A204.1 (cell line): ENCODE data around the gene SLX1A.
A peak's percentile ranks its signal among the peaks of the same experiment; 100 is the strongest.
"Not testable (repeated sequence)": the region's sequence is repeated elsewhere in the genome, so short reads cannot be mapped to it uniquely, and the experiment has no call there.

Source experiments
- FAIRE-seq: peaks from 2 replicates; lab custom pipeline; 2012; peaks lifted over from hg19 to GRCh38; lab: Jason Lieb, UNC

The SLX1A gene

DNA sequence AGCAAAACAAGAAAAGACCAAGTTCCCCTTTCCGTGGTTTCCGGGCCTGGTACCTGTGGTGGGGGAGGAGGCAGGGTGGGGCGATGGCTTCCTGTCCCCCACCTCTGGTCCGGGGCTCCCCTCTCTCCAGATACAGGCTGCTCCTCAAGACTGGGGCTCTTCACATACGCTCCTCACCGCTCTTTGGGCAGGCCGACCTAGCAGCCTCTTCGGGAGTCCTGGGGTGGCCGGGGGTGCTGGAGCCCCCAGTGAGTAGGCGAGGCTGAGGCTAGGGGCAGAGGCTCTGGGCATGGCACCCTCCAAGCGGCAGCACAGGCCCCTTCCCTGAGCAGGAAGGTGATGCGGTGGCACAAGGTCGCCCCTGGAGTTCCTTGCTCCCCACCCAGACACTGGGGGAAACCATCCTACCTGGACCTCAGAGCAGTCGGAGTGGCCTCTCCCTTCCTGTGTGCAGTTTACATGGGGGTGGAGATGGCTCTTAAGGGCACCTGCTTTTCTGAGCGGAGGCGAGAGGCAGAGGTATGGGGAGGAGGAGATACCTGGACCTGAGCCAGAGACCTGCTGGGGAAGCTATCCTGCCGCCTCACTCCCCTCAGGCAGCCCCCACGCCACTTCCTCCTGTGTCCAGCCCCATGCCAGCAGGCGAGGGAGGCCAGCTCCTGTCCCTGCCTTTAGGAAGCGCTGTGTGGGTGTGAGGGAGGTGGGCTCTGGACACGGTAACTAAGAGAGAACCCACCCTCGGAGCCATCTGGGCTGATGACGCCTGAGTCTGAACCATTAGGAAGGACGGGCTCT is 9.4 kb upstream of the SLX1A start:
- no peak for FAIRE-seq

DNA sequence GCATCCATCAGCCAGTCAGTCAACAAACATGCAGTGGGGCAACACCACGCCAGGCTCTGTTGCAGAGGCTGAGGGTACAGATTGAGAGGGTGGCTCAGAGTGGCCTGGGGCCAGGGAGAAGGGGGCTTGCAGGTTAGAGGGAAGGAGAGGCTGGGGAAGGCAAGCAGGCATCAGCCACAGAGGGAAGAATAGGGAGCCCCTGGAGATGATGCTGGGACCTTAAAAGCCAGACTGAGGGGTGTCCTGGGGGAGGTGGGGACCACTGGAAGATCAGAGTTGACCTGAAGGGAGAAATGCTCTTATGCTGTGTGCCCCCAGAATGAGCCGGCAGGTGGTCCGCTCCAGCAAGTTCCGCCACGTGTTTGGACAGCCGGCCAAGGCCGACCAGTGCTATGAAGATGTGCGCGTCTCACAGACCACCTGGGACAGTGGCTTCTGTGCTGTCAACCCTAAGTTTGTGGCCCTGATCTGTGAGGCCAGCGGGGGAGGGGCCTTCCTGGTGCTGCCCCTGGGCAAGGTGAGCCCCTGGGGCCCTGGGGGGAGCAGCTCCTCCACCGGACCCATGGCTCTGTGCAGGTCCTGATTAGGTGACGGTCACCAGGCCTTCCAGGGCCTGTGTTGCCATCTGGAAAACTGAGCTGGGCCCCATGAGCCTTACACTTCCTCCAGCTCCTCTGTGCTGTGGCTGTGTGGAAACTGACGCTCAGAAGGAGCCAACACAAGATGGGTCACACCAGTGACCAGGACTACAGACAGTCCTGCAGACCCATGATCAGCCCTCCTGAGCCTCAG is 8.6 kb upstream of the SLX1A start:
- no peak for FAIRE-seq

DNA sequence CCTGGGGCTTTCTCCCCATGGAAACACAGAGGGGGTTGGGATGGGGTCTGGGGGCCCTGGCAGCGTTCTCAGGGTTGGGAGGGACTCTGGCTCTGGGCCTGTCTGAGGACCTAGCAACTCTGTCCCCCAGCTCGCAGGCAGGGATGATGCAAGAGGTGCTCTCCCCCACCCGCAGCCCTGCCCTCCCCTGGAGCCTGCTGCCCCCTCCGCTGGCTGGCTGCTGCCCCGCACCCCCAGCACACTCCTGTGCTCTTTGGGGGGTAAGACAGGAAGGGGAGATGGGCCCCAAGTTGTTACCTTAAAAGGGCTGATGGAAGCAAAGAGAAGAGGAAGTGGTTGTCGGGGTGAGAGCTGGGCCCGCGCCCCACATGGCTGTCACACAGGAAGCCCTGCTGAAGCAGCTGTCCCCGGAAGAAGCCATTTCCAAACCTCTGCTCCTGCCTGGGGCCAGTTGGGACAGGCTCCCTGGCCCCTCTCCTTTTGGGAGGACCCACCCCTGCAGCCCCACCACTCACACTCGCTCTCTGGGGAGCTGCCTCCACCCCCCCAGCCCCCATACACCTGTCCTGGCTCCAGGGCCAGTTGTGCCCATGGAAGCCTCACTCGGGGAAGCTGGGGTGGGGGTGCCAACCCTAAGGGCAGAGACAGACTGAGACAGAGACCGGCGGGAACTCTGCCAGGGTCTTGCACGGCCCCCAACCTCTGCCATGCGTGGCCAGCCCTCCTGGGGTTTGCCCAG is 7.8 kb upstream of the SLX1A start:
- FAIRE-seq, result no peak

DNA sequence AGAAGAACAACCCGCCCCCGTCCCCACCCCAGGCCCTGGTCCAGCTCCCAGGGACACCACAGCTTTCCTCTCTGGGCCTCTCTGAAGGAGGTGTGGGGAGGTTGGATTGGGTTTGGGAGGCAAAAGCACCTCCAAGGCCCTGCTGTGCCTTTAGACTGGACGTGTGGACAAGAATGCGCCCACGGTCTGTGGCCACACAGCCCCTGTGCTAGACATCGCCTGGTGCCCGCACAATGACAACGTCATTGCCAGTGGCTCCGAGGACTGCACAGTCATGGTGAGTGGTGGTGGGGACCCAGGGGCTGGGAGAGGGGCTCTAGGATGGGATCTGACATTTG is 7.3 kb upstream of the SLX1A start:
- no peak for FAIRE-seq

DNA sequence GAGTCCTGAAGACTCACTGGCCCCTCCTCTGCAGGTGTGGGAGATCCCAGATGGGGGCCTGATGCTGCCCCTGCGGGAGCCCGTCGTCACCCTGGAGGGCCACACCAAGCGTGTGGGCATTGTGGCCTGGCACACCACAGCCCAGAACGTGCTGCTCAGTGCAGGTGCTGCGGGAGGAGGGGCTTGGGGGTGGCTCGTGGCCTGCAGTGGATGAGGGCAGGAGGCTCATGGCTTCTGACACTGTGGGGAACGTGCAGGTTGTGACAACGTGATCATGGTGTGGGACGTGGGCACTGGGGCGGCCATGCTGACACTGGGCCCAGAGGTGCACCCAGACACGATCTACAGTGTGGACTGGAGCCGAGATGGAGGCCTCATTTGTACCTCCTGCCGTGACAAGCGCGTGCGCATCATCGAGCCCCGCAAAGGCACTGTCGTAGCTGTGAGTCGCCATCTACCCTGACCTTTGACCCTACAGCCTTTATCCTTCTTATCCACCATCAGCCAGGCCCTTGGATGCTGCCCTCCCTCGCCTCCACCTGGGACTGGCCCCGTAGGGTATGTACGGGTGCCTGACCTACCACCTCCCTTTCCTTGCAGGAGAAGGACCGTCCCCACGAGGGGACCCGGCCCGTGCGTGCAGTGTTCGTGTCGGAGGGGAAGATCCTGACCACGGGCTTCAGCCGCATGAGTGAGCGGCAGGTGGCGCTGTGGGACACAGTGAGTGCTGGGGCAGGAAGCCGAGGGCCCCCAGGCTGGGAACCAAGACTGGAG is 6.7 kb upstream of the SLX1A start:
- no peak for FAIRE-seq

DNA sequence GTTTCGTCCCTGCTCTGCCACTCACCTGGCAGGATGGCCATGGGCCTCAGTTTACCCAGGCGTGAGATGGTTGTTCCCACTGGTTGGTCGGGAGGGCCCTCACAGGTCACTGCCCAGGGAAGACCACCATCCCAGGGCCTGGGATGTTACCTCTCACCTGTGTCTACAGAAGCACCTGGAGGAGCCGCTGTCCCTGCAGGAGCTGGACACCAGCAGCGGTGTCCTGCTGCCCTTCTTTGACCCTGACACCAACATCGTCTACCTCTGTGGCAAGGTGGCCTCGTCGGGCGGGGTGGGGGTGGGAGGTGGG is 6.2 kb upstream of the SLX1A start:
- no peak for FAIRE-seq

DNA sequence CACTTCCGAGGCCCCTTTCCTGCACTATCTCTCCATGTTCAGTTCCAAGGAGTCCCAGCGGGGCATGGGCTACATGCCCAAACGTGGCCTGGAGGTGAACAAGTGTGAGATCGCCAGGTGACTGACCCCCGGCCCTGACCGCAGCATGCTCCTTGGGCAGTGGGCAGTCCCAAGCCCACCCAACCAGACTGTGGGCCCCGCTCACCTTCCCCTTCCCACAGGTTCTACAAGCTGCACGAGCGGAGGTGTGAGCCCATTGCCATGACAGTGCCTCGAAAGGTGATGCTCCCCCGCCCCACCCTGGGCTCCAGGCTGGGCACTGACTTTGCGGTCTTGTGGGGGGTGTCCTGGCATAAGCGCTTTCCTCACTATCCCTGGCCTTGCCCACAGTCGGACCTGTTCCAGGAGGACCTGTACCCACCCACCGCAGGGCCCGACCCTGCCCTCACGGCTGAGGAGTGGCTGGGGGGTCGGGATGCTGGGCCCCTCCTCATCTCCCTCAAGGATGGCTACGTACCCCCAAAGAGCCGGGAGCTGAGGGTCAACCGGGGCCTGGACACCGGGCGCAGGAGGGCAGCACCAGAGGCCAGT is 5.6 kb upstream of the SLX1A start:
- FAIRE-seq, result no peak

DNA sequence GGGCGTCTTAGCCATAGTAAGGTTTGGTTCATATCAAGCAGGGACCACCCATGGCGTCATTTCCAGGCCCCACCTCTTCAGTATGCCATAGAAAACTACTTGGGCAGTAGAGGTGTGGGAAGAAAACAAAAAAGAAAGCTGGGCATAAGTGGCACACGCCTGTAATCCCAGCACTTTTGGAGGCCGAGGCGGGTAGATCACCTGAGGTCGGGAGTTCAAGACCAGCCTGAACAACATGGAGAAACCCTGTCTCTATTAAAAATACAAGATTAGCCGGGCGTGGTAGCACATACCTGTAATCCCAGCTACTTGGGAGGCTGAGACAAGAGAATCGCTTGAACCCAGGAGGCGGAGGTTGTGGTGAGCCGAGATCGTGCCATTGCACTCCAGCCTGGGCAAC is 2.5 kb upstream of the SLX1A start:
- FAIRE-seq, result not testable (repeated sequence)

DNA sequence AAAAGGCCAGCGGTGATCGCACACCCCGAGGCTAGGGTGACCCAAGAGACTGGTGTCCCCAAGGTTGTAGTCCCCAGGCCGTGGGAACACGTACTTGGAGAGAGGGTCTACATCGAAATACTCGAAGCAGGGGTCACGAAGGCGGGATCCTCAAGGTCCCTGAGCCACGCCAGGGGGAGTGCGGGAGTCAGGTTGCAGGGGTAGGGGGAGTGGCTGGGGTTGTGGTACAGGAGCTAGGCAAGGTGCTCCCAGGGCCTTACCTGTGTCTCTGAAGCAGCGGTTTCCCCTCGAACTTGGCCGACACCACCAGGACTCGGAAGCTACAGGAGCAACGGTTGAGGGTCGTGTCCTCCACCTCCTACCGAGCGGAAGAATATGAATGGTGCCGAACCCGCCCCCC is 577 bp upstream of the SLX1A start:
- not testable (repeated sequence) for FAIRE-seq

DNA sequence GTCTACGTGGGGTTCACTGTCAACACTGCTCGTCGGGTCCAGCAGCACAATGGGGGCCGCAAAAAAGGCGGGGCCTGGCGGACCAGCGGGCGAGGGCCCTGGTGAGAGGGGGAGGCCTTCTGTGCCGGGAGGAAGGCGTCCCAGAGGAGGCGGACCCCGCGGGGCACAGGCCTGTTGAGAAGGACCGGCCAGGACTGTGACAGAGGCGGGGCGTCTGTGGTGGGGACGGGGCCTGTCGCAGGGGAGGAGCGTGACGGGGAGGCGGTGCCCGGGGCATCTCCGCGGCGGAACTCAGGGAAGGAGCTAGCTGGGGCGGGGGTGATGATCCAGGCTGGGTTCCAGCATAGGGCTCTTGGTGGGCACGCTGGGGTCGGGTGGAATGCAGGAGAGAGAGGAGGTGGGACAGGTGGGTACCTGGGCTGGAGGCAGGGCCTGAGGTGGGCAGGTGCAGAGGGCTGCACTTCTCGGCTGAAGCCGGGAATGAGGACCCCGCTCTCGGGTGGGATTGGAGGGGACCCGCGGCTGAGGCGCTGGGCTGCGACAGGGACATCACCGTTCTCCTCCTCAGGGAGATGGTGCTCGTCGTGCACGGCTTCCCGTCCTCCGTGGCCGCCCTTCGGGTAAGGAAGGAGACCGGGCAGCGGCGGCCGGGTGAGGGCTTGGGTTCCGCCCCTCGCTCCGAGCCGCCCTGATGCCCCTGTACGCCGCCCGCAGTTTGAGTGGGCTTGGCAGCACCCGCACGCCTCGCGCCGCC is 674 bp downstream of the SLX1A start:
- FAIRE-seq, result peak; percentile 49

DNA sequence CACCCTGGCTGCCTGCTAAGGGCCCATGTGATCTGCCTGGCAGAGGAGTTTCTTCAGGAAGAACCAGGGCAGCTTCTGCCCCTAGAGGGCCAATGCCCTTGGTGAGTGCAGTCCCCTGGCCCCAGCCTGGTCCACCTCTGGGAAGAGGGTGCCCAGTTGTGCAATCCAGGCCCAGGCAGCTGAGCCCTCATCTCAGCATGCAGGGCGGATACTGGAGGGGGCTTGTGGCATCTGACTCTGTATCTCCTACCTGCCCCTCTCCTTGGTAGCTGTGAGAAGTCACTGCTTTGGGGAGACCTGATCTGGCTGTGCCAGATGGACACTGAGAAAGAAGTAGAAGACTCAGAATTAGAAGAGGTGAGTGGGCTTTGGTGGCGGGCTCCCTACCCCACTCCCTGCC is 3.3 kb downstream of the SLX1A start:
- not testable (repeated sequence) for FAIRE-seq

DNA sequence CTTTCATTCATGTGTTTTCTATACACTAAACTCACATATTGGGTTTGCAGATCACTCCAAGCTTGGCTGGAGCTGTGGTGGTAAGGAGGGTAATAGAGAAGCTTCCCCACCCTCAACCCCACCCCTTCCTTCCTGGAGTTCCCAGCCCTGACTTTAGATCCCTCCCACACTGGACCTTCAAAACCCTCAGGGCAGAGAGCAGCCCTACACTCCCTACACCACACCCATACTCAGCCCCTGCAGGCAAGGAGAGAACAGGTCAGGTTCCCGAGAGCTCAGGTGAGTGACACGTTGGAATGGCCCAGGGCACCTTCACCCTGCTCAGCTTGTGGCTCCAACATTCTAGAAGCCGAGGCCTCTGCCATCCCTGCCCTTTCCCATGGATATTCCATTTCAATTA is 5.4 kb downstream of the SLX1A start, which contains the start of gene SULT1A3:
TSS of gene SULT1A3 (plus strand) at position 207 of the 400 bp plus-strand sequence. CDS start 1,474 bp downstream, outside the sequence.
- not testable (repeated sequence) for FAIRE-seq

DNA sequence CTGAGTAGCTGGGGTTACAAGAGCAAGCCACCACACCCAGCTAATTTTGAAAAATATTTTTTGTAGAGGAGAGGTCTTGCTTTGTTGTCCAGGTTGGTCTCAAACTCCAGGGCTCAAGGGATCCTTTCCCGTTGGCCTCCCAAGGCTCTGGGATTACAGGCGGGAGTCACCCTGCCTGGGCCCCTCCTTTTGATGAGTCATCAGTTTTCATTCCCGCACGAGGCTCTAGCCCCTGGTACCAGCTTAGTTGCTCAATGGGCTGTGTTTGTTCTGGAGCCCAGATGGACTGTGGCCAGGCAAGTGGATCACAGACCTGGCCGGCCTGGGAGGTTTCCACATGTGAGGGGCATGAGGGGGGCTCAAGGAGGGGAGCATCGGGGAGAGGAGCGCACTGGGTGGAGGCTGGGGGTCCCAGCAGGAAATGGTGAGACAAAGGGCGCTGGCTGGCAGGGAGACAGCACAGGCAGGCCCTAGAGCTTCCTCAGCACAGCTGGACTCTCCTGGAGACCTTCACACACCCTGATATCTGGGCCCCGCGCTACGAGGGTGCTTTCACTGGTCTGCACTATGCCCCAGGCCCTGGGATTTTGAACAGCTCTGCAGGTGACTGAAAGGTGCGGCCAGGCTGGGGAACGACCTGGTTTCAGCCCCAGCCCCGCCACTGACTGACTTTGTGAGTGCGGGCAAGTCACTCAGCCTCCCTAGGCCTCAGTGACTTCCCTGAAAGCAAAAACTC is 6.1 kb downstream of the SLX1A start:
- FAIRE-seq, result not testable (repeated sequence)

DNA sequence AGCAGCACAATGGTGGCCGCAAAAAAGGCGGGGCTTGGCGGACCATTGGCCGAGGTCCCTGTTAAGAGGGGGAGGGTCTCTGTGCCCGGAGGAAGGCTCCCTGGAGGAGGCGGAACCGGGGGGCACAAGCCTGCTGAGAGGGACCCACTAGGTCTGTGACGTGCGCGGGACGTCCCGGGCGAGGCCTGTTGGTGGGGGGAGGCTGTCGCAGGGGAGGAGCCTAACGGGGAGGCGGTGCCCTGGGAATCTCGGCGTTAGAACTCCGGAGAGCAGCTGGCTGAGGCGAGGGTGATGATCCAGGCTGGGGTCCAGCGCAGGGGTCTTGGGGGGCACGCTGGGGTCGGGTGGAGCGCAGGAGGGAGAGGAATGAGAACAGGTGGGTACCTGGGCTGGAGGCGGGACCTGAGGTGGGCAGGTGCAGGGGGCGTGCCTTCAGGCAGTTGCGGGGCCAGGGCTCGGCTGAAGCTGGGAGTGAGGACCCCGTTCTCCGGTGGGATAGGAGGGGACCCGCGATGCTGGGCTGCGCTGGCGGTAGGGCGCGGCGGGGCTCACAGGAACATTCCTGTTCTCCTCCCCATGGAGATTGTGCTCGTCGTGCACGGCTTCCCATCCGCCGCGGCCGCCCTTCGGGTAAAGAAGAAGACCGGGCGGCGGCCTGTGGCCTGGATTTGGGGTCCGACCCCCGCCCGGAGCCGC is 12.0 kb downstream of the SLX1A start:
- not testable (repeated sequence) for FAIRE-seq

DNA sequence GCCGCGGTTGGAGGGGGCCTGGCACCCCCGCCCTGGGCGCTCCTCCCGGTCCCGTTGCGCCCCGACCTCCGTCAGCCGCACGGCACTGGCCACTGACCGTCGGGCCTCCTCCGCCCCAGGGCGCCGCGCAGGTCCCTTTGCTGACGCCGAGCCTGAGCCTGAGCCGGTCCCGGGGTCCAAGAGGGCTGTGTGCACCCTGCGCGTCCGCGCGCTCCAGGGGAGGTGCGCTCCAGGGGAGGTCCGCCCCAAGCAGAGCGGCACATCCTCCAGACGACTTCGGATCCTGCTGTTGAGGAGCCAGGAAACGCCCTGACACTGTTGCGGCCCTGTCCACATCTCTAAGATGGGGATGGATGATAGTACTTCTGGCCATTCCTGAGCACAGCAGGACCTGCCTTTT is 12.6 kb downstream of the SLX1A start:
- FAIRE-seq, result not testable (repeated sequence)

DNA sequence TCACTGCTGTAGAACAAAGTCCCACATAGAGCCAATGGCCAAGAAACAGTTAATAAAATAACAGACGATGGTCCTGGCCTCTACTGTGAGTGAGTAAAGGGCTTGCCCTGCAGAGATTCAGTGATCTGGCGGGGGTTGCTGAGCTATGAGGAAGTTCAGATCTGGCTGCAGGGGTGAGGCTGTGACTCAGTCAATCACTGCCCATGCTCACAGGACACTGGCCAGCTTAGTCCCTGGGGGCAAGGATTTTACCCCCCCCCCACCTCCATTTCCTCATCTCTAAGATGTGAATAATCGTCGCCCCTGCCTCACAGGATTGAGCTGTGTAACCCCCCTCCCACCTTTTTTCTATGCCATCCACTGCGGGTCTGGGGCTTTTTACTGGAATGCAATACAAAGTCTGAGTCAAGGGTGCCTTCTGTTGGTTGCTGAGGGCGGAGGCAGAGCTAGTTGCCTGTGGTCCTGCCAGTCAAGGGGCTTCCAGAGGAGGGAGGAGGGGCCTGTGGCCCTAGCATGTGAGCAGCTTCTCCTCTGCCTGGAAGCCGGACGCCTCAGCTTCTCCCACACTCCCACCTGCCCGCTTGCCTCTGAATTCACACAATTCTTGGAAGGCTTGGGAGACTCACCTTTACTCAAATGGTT is 13.5 kb downstream of the SLX1A start:
- FAIRE-seq, result not testable (repeated sequence)

DNA sequence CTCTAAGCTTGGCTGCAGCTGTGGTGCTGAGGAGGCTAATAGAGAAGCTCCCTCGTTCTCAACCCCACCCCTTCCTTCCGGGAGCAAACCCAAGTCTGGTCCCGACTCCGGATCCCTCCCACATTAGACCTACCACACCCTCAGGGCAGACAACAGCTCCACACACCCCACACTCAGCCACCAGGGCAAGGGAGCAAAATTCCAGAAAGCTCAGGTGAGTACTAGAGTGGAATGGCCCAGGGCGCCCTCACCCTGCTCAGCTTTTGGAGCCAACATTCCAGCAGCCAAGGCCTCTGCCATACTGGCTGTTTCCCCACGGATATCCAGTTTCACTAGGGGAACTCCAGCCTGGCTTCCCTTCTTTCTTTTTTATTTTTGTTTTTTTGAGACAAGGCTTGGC is 15.4 kb downstream of the SLX1A start:
- not testable (repeated sequence) for FAIRE-seq

DNA sequence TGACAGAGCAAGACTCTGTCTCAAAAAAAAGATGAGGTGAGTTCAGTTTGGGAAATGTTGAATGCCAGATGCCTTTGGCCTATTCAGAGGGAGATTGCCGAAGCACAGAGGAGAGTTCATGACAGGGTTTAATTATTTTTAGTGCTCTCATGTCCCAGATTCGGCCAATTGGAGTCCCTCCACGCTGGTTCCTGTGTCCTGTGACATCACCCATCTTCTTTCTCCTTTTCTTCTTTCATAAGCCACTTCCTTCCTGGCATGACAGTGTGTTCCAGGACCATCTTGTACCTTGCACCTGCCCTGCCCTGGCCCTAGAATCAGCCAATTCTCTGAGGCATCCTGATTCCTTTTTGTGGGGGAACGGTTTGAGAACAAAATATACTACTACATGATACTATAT is 17.7 kb downstream of the SLX1A start:
- FAIRE-seq, result not testable (repeated sequence)

DNA sequence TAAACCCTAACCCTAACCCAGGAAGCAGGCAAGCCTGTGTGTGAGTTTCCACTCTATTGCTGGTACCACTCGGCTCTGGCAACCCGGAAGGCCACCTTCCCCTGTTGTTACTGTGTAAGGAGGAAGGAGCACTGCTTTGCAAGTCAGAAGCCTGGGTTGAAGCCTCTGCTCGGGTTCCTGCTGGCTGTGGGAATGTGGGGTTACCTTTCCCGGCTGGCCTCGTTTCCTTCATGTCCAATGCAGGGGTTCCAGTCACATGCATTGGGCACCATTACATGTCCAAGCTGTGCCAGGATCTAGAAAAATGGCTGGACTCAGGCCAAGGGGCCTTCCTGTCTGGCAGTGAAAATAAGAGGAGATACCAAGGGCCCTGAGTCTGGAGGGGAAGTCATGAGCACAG is 23.4 kb downstream of the SLX1A start:
- FAIRE-seq, result not testable (repeated sequence)
